HG03520 (cell line): ENCODE results near the gene TUBGCP5.

Source experiments
- ATAC-seq: cut with Tn5 transposase; IDR thresholded peaks from one replicate; pipeline ENCODE4 v1.9.1; 2021; ENCODE audit warnings: mild to moderate bottlenecking, moderate library complexity; ENCODE audit not compliant: unreplicated experiment

The TUBGCP5 gene

DNA sequence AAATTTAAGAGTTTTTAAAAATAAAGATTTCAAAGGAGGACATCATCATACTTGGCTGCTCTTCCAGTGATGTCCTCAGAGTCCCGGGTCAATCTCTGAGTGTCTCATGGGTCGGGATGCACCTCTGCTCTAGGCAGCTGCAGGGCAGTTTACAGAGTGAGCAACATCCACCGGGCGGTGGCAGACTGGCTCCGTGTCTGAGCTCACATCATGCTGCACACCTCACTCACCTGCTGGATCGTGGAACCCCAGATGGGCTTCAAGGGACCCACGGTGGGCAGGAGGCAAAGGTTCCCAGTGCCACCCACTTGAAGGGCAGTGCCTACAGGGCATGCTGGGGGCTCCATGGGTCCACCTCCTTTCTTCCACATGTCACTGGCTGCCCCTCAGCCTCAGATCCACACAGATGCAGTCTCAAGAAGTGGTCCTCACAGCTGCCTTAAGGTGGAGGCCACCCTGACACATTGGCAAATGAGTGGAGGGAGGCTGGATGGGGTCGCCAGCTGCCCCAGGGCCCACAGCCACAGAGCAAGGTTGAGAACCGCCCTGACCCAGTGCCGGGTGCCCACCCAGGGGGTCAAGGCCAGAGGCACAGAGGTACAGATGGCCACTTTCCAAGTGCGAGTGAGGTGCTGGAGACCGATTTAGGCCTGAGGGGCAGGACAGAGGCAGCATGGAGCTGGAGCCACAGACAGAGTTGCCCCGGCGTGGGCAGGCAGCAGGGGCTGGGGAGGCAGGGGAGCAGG is 84.4 kb downstream of the TUBGCP5 start:
- ATAC-seq, result no peak

DNA sequence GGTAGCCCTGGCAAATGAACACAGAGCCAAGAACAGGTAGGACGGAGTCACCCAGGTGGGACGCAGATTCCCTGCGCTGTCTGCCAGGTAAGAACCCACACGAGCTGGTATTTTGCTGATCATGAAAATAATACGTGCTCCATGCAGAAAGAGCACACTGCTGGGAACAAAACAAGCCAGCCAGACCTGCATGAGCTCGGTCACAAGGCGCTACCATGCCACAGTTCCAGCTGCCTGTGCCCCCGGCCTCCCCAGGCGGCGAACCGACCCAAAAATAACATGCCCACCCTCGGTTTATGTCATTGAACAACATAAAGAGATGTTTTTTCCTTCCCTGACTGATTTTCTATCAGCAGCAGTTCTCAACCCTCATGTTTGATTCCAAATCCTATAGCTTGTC is 85.0 kb downstream of the TUBGCP5 start:
- no peak for ATAC-seq

- no peak for ATAC-seq
Observed at GRCh38 chr15:22952796-22953579, 86.4 kb downstream of the TUBGCP5 start.

DNA sequence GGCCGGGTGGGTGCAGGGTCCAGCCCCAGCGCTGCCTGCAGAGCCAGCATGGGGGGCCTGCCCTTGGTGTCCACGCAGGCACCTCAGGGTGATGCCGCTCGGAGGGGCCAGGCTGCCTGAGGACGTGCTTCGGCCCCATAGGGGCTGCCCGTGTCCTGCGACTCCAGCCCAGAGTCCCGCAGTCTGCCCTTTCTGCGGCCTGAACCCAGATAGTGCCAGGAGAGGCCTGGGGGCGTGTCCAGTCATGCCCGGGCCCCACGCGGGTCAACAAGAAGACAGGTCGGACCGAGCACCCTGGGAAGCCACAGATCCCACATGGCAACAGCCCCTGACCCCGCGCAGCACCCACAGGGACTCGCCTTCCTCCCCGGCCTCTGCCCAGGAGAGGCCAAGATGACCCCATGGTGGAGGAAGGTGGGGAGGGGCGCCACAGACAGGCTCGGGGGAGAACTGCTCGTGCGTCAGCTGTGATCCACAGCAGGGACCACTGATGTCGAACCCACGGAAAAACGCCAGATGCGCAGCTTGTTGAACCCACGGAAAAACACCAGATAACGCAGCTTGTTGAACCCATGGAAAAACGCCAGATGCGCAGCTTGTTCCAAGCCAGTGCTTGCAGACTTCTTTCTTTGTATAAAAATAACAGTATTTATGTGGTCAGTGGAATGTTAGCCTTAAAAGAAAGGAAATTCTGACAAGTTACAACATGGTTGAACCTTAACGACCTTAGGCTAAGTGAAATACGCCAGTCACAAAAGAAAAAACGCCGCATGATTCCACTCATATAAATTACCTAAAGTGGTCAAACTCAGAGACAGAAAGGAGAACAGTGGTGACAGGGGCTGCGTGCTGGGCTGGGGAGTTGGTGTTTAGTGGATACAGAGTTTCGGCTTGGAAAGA is 87.7 kb downstream of the TUBGCP5 start:
- no peak for ATAC-seq

- no peak for ATAC-seq
Observed at GRCh38 chr15:22951031-22951380, 88.4 kb downstream of the TUBGCP5 start.

- ATAC-seq, result no peak
Observed at GRCh38 chr15:22950256-22950990, 88.9 kb downstream of the TUBGCP5 start.
